HG03558 (cell line): ENCODE measurements around the gene FGF22.
"Not testable (repeated sequence)": the region's sequence is repeated elsewhere in the genome, so short reads cannot be mapped to it uniquely, and the experiment has no call there.

Experiments
- ATAC-seq: cut with Tn5 transposase; IDR thresholded peaks from one replicate; pipeline ENCODE4 v1.9.1; 2021; ENCODE audit warnings: moderate number of reproducible peaks; ENCODE audit not compliant: unreplicated experiment; ENCODE audit errors: extremely low read depth

The FGF22 gene

GRCh38 chr19:639253-640160 lies at the start of gene FGF22:
TSS of gene FGF22 (plus strand) at chr19:639879. CDS start at chr19:639926, 47 bp downstream.
- ATAC-seq: no peak

DNA sequence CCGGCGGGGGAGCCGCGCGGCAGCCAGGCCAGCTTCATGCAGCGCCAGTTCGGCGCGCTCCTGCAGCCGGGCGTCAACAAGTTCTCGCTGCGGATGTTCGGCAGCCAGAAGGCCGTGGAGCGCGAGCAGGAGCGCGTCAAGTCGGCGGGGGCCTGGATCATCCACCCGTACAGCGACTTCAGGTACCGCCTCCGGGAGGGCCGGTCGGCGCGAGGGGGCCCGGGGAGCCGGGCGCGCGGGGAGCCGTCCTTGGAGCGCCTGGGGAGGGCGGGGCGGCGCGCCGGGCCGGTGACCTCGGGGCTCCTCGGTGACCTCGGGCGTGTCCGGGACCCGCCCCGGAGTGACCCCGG lies 49.3 kb upstream of the FGF22 start:
- ATAC-seq: no peak

- ATAC-seq: no peak
Measured at GRCh38 chr19:590750-591098, 49.0 kb upstream of the FGF22 start.

DNA sequence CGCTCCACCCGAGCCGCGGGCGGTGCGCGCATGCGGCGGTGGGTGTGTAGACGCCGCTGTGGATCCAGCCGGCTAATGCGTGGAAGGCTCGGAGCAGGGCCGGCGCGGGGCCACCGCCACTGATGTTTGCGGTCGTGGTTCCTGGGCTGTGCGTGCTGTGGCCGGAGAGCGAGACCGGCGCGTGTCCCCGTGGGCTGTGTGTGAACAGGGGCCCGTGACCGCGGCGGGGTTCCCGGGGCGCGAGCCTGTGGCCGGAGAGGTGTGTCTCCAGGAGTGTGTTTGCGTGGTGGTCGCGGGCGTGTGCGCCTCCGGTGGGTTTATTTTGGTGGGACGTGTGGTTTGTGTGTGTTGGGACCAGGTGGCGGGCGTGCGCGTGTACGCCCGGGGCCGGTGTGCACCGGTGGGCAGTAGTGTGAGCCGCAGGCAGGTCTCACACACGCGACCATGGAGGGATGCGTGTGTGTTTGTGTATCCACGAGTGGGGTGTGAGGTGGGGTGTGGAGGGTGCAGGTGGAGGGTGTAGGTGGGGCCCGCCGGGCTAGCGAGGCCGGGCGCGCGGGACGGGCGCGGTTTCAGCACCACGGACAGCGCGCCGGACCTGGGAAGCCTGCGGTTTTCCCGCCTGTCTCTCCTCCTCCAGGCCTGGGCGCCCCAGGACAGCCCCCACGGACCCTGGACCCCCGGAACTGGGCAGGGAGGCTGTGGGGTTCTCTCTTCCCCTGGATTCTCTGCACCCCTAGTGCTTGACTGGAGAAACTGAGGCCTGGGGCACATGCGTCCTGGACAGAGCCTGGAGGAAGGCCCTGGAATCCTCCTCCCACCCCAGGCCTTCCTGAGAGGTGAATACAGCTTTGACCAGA lies 48.4 kb upstream of the FGF22 start:
- ATAC-seq: no peak

- no peak for ATAC-seq
Measured at GRCh38 chr19:592101-592500, 47.6 kb upstream of the FGF22 start.

- no peak for ATAC-seq
Measured at GRCh38 chr19:593055-593454, 46.6 kb upstream of the FGF22 start.

GRCh38 chr19:593505-593904 lies 46.2 kb upstream of the FGF22 start:
- no peak for ATAC-seq

- ATAC-seq: no peak
Measured at GRCh38 chr19:594265-594870, 45.3 kb upstream of the FGF22 start.

GRCh38 chr19:595326-596262 lies 44.1 kb upstream of the FGF22 start:
- no peak for ATAC-seq

DNA sequence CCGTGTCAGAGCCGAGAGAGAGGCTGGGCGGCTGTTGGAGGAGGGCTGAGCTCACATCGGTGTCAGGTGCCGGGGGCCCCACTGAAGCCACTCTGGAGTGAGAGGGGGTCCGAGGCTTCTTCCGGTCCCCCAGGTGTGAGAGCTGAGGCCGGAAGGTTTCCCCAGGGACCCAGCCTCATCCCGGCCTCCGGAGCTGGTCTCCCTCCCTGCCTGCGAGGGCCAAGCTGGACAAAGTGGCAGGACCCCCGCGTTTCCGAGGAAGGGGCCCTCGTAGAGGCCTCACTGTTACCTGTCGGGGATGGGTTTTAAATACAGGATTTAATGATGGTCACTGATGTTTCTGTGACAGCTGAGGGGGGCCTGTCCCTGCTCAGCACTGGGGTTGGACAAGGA lies 43.4 kb upstream of the FGF22 start:
- no peak for ATAC-seq

DNA sequence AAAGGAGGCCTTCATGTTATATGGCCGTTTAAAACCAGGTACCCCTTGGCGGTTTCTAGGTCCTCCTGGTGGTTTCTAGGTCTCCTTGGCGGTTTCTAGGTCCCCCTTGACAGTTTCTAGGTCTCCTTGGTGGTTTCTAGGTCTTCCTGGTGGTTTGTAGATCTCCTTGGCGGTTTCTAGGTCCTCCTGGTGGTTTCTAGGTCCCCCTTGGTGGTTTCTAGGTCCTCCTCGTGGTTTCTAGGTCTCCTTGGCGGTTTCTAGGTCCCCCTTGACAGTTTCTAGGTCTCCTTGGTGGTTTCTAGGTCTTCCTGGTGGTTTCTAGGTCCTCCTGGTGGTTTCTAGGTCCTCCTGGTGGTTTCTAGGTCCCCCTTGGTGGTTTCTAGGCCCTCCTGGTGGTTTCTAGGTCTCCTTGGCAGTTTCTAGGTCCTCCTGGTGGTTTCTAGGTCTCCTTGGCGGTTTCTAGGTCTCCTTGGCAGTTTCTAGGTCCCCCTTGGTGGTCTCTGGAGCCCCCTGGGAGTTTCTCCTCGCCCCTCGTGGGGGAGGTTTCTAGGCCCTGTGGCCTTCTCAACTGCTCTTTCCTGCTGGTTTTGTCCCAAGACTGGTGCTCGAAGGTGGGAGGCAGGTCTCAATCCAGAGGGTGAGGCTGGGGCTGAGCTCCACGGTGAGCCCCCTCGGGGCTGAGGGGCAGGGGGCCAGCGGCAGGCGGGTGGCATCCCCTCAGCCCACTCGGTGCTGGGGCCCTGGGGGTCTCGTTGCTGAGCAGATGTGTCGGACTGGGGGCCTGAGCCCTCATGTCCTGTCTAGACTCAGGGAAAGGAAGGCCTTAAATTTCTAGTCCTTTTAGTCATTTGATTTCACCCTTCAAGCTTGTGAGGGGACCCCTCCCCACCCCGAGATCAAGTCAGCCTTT lies 42.0 kb upstream of the FGF22 start:
- ATAC-seq: no peak

DNA sequence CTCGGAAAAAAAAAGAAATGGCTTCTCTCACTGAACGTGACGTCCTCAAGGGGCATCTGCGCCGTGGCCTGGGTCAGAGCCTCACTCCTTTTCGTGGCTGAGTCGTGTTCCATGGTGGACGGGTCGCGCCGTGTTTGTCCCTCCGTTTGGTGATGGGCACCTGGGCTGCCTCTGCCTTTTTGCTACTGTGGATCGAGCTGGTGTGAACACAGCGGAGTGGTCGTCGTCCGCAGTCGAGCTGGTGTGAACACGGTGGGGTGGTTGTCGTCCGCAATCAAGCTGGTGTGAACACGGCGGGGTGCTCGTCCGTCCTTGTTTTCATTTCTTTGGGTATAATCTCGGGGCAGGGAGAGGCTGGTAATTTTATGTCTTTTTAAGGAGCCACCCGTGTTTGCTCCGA lies 38.4 kb upstream of the FGF22 start:
- ATAC-seq: no peak

DNA sequence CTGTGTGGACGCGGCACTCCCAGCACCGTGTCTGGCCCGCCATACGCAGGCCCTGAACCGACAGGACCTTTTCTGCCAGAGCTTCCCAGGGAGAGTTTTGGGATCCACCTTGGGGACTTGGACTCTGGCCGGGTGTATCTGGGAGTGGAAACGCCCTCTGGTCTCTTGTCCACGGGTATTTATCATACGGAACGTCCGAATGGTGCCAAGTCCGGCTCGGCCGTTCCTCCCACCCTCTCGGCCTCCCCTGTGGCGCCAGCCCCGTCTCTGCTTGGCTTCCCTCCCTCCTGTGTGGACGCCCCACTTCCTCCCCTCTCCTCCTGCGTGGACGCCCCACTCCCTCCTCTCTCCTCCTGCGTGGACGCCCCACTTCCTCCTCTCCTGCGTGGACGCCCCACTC lies 37.9 kb upstream of the FGF22 start:
- no peak for ATAC-seq

DNA sequence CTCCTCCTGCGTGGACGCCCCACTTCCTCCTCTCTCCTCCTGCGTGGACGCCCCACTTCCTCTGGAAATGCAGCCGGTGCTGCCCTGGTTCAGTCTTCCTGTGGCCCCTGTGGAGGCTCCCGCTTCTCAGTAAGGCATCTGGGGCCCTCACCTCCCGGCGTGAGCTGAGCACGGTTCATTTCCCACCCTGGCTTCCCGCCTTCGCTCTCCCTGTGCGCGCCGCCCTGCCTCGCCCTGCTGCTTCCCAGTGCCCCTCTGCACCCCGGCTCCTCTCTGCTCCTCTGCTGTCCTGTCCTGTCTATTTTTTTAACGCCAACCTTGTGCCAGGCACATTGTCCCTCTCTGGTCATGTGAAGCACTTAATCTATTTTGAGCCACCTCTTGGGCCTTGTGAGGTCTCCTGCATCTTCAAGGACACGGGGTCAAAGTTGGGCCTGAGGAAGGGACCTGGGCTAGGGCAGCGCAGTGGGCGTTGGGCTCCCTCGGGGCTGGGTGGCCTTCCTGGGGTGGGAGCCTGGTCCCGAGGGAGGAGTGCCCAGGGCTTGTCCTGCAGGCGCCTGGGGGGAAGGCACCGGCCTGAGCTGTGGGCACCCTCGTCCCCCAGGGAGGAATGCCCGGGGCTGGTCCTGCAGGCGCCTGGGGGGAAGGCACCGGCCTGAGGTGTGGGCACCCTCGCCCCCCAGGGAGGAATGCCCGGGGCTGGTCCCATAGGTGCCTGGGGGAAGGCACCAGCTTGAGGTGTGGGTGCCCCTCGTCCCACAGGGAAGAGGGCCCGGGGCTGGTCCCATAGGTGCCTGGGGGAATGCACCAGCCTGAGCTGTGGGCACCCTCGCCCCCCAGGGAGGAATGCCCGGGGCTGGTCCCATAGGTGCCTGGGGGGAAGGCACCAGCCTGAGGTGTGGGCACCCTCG lies 37.0 kb upstream of the FGF22 start:
- no peak for ATAC-seq

DNA sequence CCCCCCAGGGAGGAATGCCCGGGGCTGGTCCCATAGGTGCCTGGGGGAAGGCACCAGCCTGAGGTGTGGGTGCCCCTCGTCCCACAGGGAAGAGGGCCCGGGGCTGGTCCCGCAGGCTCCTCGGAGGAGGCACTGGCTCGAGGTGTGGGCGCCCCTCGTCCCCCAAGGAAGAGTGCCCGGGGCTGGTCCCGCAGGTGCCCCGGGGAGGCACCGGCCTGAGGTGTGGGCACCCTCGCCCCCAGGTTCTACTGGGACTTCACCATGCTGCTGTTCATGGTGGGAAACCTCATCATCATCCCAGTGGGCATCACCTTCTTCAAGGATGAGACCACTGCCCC lies 36.4 kb upstream of the FGF22 start:
- not testable (repeated sequence) for ATAC-seq

- ATAC-seq: not testable (repeated sequence)
Measured at GRCh38 chr19:603779-604178, 35.9 kb upstream of the FGF22 start.

- no peak for ATAC-seq
Measured at GRCh38 chr19:604355-604754, 35.3 kb upstream of the FGF22 start.
